Right lobe of liver (tissue), 6 donors: ENCODE data around the gene ADGRA1. TPM values are rescaled to one million over a fixed set of nuclear protein-coding genes. Genes with fewer than 3 reads are reported as not detected.

ENCODE experiments used
- ATAC-seq, 4 donors: fragments of 200-7000 bp; cut with Tn5 transposase; one replicate each; pipeline ENCODE4 v1.9.1; 2020; ENCODE audit warnings: mild to moderate bottlenecking in 4 of 4, moderate library complexity in 4 of 4
- DNase-seq, 3 donors: peaks; one replicate each; pipeline ENCODE4 v3.0.0-alpha.2; 2020
- H3K27ac ChIP-seq, 3 donors: fragments of 200-600 bp; one replicate each; pipeline ENCODE4 v1.8.0; 2022
- H3K27me3 ChIP-seq, 2 donors: fragments of 200-600 bp; one replicate each; pipeline ENCODE4 v1.8.0; 2022
- H3K36me3 ChIP-seq, 4 donors: fragments of 200-600 bp; sonication (generic) in 1 of 4; one replicate each; pipeline versions ENCODE4 v1.5.1 to v1.8.0; 2017 to 2022; ENCODE audit warnings: control low read depth in 1 of 4
- H3K4me1 ChIP-seq, 4 donors: fragments of 200-600 bp; sonication (generic) in 1 of 4; one replicate each; pipeline versions ENCODE4 v1.5.1 to v1.8.0; 2017 to 2022; ENCODE audit warnings: control low read depth in 1 of 4
- H3K4me3 ChIP-seq, 3 donors: fragments of 200-600 bp; one replicate each; pipeline ENCODE4 v1.8.0; 2022
- H3K9me3 ChIP-seq, 4 donors: fragments of 200-600 bp; sonication (generic) in 1 of 4; one replicate each; pipeline versions ENCODE4 v1.5.1 to v1.8.0; 2017 to 2022; ENCODE audit warnings: control low read depth in 1 of 4
- POLR2A ChIP-seq: fragments of 450-650 bp; IDR thresholded peaks from one replicate; pipeline ENCODE4 v1.6.1; 2017; ENCODE audit warnings: antibody characterized with exemption, mild to moderate bottlenecking
- WGBS: methylation state at CpG from one replicate; pipeline ENCODE4 v1.1.6; 2018; ENCODE audit warnings: low coverage, low lambda C conversion rate; ENCODE audit not compliant: insufficient coverage; ENCODE audit errors: missing lambda C conversion rate; 5-methylcytosine and 5-hydroxymethylcytosine counted together
- intact Hi-C, 2 donors: fragments of 100-400 bp; cut with DNase I; formaldehyde crosslinking; loops; one replicate each; pipeline versions ENCODE4 v1.11.2 to v1.14.1; 2022
- total RNA-seq, 6 experiments: library from RNA; depleted of rRNA in 2 of 6; stranded (reverse); fragments of >200 nt in 2 of 6; fragmentation: NEBNext Ultra II Directional in 3 of 6; extraction: Animal tissue kit (Norgen Biotek cat#: 25700) in 3 of 6; gene quantifications; one replicate each; pipeline versions ENCODE4 v1.1.0 to v1.2.4, GENCODE V29; 2016 to 2023
- TF ChIP-seq, protein P1 (sequence below), 4 donors: fragments of 200-600 bp in 3 of 4; fragments of 450-650 bp in 1 of 4; IDR thresholded peaks; one replicate each; pipeline versions ENCODE4 v1.5.1 to v1.8.0; 2016 to 2022; ENCODE audit warnings: antibody characterized with exemption in 4 of 4, mild to moderate bottlenecking in 2 of 4
- donor health status: DM: no; HTN: yes; CAD: no.
- donor health status: DM: no; HTN: no; CAD: no.
- donor health status: DM: no; HTN: no; CAD: no.
- donor health status: DM: no; HTN: yes; CAD: no.
- donor health status: DM: no; HTN: yes; CAD: no.

ADGRA1 gene
- total RNA-seq, 6 experiments from 2014 or later, result 0.10 to 0.46 (median 0.16) TPM; not detected in 1

DNA sequence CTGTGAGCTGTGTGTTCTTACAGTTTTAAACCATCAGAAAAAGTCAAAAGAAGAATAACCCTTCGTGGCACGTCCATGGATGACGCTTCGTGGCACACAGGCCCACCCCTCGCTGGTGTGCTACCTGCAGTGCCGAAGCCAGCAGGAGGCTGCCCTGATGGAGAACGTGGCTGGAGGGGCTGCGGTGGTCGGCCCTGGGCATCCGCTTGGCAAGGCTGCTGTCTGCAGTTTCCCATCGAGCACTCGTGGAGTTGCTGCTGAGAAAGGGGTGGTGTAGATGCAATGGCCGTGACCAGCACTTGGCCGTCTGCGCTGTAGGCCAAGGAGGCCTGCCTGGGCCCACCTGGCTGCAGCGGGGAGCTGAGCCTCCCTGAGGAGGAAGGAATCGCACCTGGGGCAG is 3.2 kb upstream of the ADGRA1 start:
- WGBS, result 55% methylated on average over 6 of the region's 17 CpGs
- Histone ChIP-seq H3K9me3 (no peaks in the 10 kb centered on the region), H3K27ac (no peak overlapping the region), H3K27me3 (peaks cover 0 to 5% of the 10 kb centered on the region in 2 donors), H3K4me1 (peaks cover 0 to 7% (median 0%) of the 10 kb centered on the region in 4 donors), H3K4me3 (no peak overlapping the region), H3K36me3 (no peaks in the 10 kb centered on the region)
- intact Hi-C loops, result no loop called here
- DNase-seq (no peak), ATAC-seq (no peak)
- no peak for TF ChIP-seq POLR2A
- TF ChIP-seq, protein P1, sequence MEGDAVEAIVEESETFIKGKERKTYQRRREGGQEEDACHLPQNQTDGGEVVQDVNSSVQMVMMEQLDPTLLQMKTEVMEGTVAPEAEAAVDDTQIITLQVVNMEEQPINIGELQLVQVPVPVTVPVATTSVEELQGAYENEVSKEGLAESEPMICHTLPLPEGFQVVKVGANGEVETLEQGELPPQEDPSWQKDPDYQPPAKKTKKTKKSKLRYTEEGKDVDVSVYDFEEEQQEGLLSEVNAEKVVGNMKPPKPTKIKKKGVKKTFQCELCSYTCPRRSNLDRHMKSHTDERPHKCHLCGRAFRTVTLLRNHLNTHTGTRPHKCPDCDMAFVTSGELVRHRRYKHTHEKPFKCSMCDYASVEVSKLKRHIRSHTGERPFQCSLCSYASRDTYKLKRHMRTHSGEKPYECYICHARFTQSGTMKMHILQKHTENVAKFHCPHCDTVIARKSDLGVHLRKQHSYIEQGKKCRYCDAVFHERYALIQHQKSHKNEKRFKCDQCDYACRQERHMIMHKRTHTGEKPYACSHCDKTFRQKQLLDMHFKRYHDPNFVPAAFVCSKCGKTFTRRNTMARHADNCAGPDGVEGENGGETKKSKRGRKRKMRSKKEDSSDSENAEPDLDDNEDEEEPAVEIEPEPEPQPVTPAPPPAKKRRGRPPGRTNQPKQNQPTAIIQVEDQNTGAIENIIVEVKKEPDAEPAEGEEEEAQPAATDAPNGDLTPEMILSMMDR (IDR thresholded peaks at IDR 0.05), result no peak

DNA sequence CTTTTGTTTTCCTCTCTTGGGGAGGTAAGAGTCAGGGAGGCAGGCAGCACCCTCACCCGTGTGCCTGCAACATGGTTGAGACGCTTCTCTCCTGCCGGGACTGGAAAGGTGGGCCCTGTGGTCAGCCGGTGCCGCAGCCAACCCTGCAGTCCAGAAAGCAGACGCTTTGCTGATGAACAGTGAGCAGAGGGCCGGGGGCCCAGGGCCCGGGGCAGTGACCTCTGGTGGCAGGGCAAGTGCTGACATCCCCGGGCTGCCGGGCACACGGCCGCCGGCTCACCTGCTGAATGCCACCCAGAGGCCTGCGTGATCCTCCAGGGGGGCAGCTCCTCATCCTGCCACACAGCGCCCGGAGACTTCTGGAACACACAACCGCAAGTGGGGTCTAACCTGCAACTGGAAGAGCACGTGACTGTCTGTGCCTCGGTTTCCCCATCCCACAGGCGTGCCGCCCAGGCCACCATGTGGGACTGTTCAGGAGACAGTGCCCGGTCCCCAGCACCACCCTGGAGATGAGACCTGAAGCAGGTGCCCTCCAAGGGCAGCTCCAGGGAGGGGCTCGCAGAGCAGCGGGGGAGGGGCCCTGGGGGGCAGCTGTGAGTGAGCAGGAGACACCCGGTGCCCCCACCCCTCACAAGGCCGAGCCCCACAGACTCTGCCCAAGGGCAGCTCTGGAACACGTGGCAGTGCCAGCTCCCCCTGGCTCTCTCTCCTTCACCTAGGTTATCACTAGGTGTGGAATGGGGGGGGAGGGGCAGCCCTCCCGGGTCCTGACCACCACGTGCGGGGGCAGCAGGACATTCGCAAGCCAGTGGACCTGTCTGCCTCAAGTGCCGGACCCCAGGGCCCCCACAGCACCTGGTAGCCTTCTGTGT is 2.2 kb upstream of the ADGRA1 start:
- no peak for TF ChIP-seq POLR2A
- TF ChIP-seq, protein P1 (IDR thresholded peaks at IDR 0.05), result no peak
- ATAC-seq, result no peak
- WGBS, result no CpG with 5 or more reads among the region's 32 CpGs
- Histone ChIP-seq H3K4me1 (peaks cover 0 to 7% (median 0%) of the 10 kb centered on the region in 4 donors), H3K27ac (no peak overlapping the region), H3K4me3 (no peak overlapping the region), H3K36me3 (no peaks in the 10 kb centered on the region), H3K9me3 (no peaks in the 10 kb centered on the region), H3K27me3 (peaks cover 0 to 5% of the 10 kb centered on the region in 2 donors)
- intact Hi-C loops, result no loop called here
- no peak for DNase-seq

DNA sequence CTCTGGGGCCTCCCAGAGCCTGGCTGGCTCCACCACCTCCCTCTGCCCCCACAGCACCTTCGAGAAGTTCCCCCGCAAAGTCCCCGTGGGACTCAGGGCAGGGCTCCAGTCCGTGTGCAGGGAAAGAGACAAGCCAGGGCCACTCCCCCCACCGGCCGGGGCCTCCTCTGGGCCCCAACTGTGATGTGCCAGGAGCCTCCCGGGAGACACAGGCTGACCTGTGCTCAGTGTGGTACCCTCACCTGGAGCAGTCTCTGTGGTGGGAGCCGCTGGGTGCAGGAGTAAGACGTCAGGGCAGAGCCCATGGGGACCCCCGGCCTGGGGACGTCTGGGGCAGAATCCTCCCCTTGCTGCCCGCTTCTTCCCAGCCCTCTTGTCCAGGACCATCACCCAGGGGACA is 1.5 kb upstream of the ADGRA1 start:
- Histone ChIP-seq H3K27me3 (peaks cover 0 to 5% of the 10 kb centered on the region in 2 donors), H3K4me3 (no peak overlapping the region), H3K4me1 (peaks cover 0 to 7% (median 0%) of the 10 kb centered on the region in 4 donors), H3K36me3 (no peaks in the 10 kb centered on the region), H3K27ac (no peak overlapping the region), H3K9me3 (no peaks in the 10 kb centered on the region)
- 36% methylated on average over 4 of the region's 12 CpGs for WGBS
- no peak for DNase-seq
- no peak for TF ChIP-seq POLR2A
- TF ChIP-seq, protein P1 (IDR thresholded peaks at IDR 0.05), result no peak
- intact Hi-C loops, result no loop called here
- ATAC-seq, result no peak

DNA sequence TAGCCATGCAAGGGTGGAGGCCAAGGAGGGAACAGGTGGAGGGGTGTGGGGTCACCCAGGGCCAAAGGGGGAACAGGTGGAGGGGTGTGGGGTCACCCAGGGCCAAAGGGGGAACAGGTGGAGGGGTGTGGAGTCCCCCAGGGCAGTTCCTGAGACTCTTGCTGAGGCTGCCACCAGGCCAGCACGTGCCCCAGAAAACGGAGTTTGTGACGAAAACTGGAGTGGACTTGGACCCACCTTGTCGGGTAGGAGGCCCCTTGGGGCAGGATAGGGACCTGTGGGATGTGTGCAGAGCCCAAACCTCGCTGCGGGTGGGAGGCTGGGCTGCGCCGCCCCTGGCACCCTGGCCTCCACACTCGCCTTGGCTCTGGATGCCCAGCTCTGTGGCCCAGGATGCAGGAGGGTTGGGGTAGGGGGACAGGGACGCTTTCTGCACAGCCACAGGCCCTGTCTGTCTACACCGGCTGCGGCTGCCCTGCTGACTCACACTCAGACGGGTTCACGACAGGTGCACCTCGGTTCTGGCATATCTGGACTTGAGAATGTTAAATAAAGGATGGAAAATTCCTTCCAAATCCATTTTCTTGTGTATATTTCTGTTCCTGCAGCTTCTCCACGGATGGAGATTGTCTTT is 562 bp upstream of the ADGRA1 start:
- TF ChIP-seq, protein P1 (IDR thresholded peaks at IDR 0.05), result no peak
- no peak for TF ChIP-seq POLR2A
- peaks cover 0 to 5% of the 10 kb centered on the region in 2 donors for H3K27me3 ChIP-seq
- H3K36me3 ChIP-seq, result no peaks in the 10 kb centered on the region
- 13% methylated on average over 3 of the region's 16 CpGs for WGBS
- H3K27ac ChIP-seq, result no peak overlapping the region
- no peak overlapping the region for H3K4me3 ChIP-seq
- no peak for DNase-seq
- H3K9me3 ChIP-seq, result no peaks in the 10 kb centered on the region
- no peak for ATAC-seq
- intact Hi-C loops, result no loop called here
- H3K4me1 ChIP-seq, result peaks cover 0 to 7% (median 0%) of the 10 kb centered on the region in 4 donors
